Dermis microvascular lymphatic vessel endothelial cell (primary cell): Measurements from ENCODE around the gene TRPM4. TPM values are rescaled to one million over a fixed set of nuclear protein-coding genes. Genes with fewer than 3 reads are reported as not detected.
"Not testable (repeated sequence)": the region's sequence is repeated elsewhere in the genome, so short reads cannot be mapped to it uniquely, and the experiment has no call there.

Experiments used
- DNase-seq, 2 donors: peaks; one replicate each; pipeline versions ENCODE4 v3.0.0 to v3.0.0-alpha.2; 2010; ENCODE audit warnings: low read depth in 2 of 2
- total RNA-seq: library from RNA; depleted of rRNA; stranded (reverse); fragments of >200 nt; gene quantifications from 2 replicates; pipeline ENCODE4 v1.2.1, GENCODE V29; 2014

TRPM4 gene
- total RNA-seq, 1 donor from 2014 or later, result 10.8 TPM

- peak; percentile 51 to 76 for DNase-seq
Observed at GRCh38 chr19:49150106-49150943, 7.3 kb upstream of the TRPM4 start.

GRCh38 chr19:49150944-49151243, 6.7 kb upstream of the TRPM4 start:
- DNase-seq, result no peak

- DNase-seq, result peak in 1 of 2 donors; percentile 21
Observed at GRCh38 chr19:49151267-49152118, 6.1 kb upstream of the TRPM4 start.

- no peak for DNase-seq
Observed at GRCh38 chr19:49152119-49152550, 5.5 kb upstream of the TRPM4 start.

GRCh38 chr19:49153167-49153809, 4.3 kb upstream of the TRPM4 start:
- DNase-seq, result no peak

- no peak for DNase-seq
Observed at GRCh38 chr19:49154279-49154678, 3.3 kb upstream of the TRPM4 start.

- no peak for DNase-seq
Observed at GRCh38 chr19:49155005-49155819, 2.4 kb upstream of the TRPM4 start, which contains the start of gene HRC. HRC (minus strand) TSS chr19:49155396; CDS start chr19:49155237, 159 bp downstream.

GRCh38 chr19:49155820-49156346, 1.7 kb upstream of the TRPM4 start:
- no peak for DNase-seq

GRCh38 chr19:49160450-49161189, 3.0 kb downstream of the TRPM4 start:
- no peak for DNase-seq

GRCh38 chr19:49161987-49162386, 4.4 kb downstream of the TRPM4 start:
- peak in 1 of 2 donors; percentile 77 for DNase-seq

- DNase-seq, result peak; percentile 83 to 88
Observed at GRCh38 chr19:49165111-49165750, 7.6 kb downstream of the TRPM4 start.

- peak in 1 of 2 donors; percentile 30 for DNase-seq
Observed at GRCh38 chr19:49165865-49166301, 8.3 kb downstream of the TRPM4 start.

- no peak for DNase-seq
Observed at GRCh38 chr19:49167857-49168409, 10.3 kb downstream of the TRPM4 start.

- DNase-seq, result no peak
Observed at GRCh38 chr19:49168421-49168820, 10.8 kb downstream of the TRPM4 start.

GRCh38 chr19:49173198-49173597, 15.6 kb downstream of the TRPM4 start:
- DNase-seq, result no peak

GRCh38 chr19:49180659-49181058, 23.1 kb downstream of the TRPM4 start:
- no peak for DNase-seq

- DNase-seq, result not testable (repeated sequence)
Observed at GRCh38 chr19:49182010-49182847, 24.6 kb downstream of the TRPM4 start.

GRCh38 chr19:49182848-49183375, 25.3 kb downstream of the TRPM4 start:
- no peak for DNase-seq
